Measurements from ENCODE around the gene GHRHR. TPM values are rescaled to one million over a fixed set of nuclear protein-coding genes. Genes with fewer than 3 reads are reported as not detected.

GHRHR gene
- total and polyA plus RNA-seq, 2 of the 4 experiments (the other 2 are of a cell fraction), result not detected

GRCh38 chr7:30977896-30978564 is 14.3 kb downstream of the GHRHR start:
- H3K4me2 ChIP-seq (ENCODE audit: low read depth, low read length), result no peak overlapping the region
- H3K27me3 ChIP-seq (ENCODE audit: control insufficient read depth, insufficient read depth, low read length), result peaks cover 44% of the 10 kb centered on the region
- H2BK5ac ChIP-seq (ENCODE audit: low read depth, low read length, poor library complexity, severe bottlenecking), result no peak overlapping the region
- no peaks in the 10 kb centered on the region for H3K36me3 ChIP-seq (ENCODE audit: control insufficient read depth, insufficient read depth, low read length)
- H3K9me3 ChIP-seq (ENCODE audit: control insufficient read depth, insufficient read depth, low read length), result no peaks in the 10 kb centered on the region
- no peak overlapping the region for H2BK120ac ChIP-seq (ENCODE audit: low read depth, low read length)
- no peak overlapping the region for H3K4ac ChIP-seq (ENCODE audit: low read depth, low read length)
- no peaks in the 10 kb centered on the region for H3K79me1 ChIP-seq (ENCODE audit: low read depth in 1 of 2, low read length in 2 of 2)
- no peak overlapping the region for H3K56ac ChIP-seq (ENCODE audit: extremely low read depth, insufficient read depth, low read length)
- no peak overlapping the region for H3K4me3 ChIP-seq (ENCODE audit: insufficient read depth, low read depth, low read length)
- no peaks in the 10 kb centered on the region for H3K4me1 ChIP-seq (ENCODE audit: control insufficient read depth, insufficient read depth, low read length)
- DNase-seq, result peak; percentile 4
- BruUV-seq (replicated peaks), result no TSS peak
- H2AK5ac ChIP-seq (ENCODE audit: low read depth, low read length), result no peak overlapping the region
- H4K5ac ChIP-seq (ENCODE audit: low read depth, low read length), result no peak overlapping the region
- H3K9ac ChIP-seq (ENCODE audit: low read depth, low read length), result no peak overlapping the region
- H2BK15ac ChIP-seq (ENCODE audit: low read depth, low read length), result no peak overlapping the region
- peak; percentile 46 for TF ChIP-seq RAD21 (IDR thresholded peaks at IDR 0.05; ENCODE audit: low read length)
- no peak for TF ChIP-seq RFX5 (IDR thresholded peaks at IDR 0.05; ENCODE audit: low read depth, low read length)
- no peak for TF ChIP-seq MAZ (IDR thresholded peaks at IDR 0.05; ENCODE audit: borderline replicate concordance, low read depth, low read length)
- no peak for TF ChIP-seq FOS (IDR thresholded peaks at IDR 0.05; ENCODE audit: low read depth, low read length)
- TF ChIP-seq POLR2A (IDR thresholded peaks at IDR 0.05; ENCODE audit: low read depth, low read length), result no peak
- no peak for TF ChIP-seq MAFK (IDR thresholded peaks at IDR 0.05; ENCODE audit: low read depth, low read length)
- no peak for TF ChIP-seq RCOR1 (IDR thresholded peaks at IDR 0.05; ENCODE audit: insufficient replicate concordance, low read length)
- no peak for TF ChIP-seq MXI1 (IDR thresholded peaks at IDR 0.05; ENCODE audit: borderline replicate concordance, low read depth, low read length)
- TF ChIP-seq CTCF (conservative IDR thresholded peaks at IDR 0.05; ENCODE audit: low read depth, low read length), result peak; percentile 39
- TF ChIP-seq USF2 (IDR thresholded peaks at IDR 0.05; ENCODE audit: low read depth, low read length), result no peak
- TF ChIP-seq SMC3 (IDR thresholded peaks at IDR 0.05; ENCODE audit: low read depth, low read length), result peak; percentile 41
- no peak for TF ChIP-seq ELK1 (IDR thresholded peaks at IDR 0.05; ENCODE audit: borderline replicate concordance, low read depth, low read length)
- no peak for TF ChIP-seq CEBPB (IDR thresholded peaks at IDR 0.05; ENCODE audit: low read depth, low read length)
- no peak for TF ChIP-seq BHLHE40 (IDR thresholded peaks at IDR 0.05; ENCODE audit: low read depth, low read length)
- H3K9me1 ChIP-seq (ENCODE audit: insufficient read depth, low read length), result no peaks in the 10 kb centered on the region
- intact Hi-C loops (cut with micrococcal nuclease) (loop anchor here (1.0 kb wide), 1 partner anchor 178 kb away; no protein-coding TSS in a partner anchor), dilution Hi-C loops (cut with HindIII; ENCODE audit: low sequenced_read_pairs, unreplicated experiment) (no loop called here), in situ Hi-C loops (cut with MboI; ENCODE audit: low sequenced_read_pairs) (loop anchor here (5.0 kb wide), 1 partner anchor 176 kb away; no protein-coding TSS in a partner anchor)
- H3K23ac ChIP-seq (ENCODE audit: low read depth, low read length), result no peak overlapping the region
- H4K8ac ChIP-seq (ENCODE audit: low read depth in 2 of 2, low read length in 2 of 2), result no peak overlapping the region
- no peaks in the 10 kb centered on the region for H4K20me1 ChIP-seq (ENCODE audit: insufficient read depth, low read length)
- no peak overlapping the region for H3K18ac ChIP-seq (ENCODE audit: low read depth, low read length)
- CTCF ChIA-PET, result interaction anchor here (0.6 to 1.1 kb wide), 3 partner anchors 145 to 654 kb away, joined by 3 to 4 read pairs (median 3); no protein-coding TSS in a partner anchor
- no peak overlapping the region for H4K91ac ChIP-seq (ENCODE audit: insufficient read depth, low read depth, low read length)
- no peak overlapping the region for H2AK9ac ChIP-seq (replicated peaks; ENCODE audit: low read depth, low read length, poor library complexity)
- H3K27ac ChIP-seq (ENCODE audit: insufficient read depth, low read length), result no peak overlapping the region
- POLR2A ChIA-PET (ENCODE audit: unreplicated experiment), result interaction anchor here (0.5 kb wide), 1 partner anchor 1914 kb away, joined by 3 read pairs; the partner anchor contains the start of gene KBTBD2
- no peak overlapping the region for H3K14ac ChIP-seq (replicated peaks; ENCODE audit: low read depth, low read length)
- H2AFZ ChIP-seq (replicated peaks; ENCODE audit: low read length, poor library complexity), result no peak overlapping the region
- no peak overlapping the region for H2BK20ac ChIP-seq (ENCODE audit: low read depth, low read length)
- ATAC-seq (ENCODE audit: low read depth), result 0 out of 2 replicates have a peak, but pooled peaks have one; percentile 61
- WGBS, 2 experiments (ENCODE audit: extremely low coverage in 2 of 2, insufficient read length in 1 of 2), result 6% methylated on average over 3 of the region's 9 CpGs; no CpG with 5 or more reads in 1 of the 2 experiments
